ENCODE data around the gene NOX5. TPM values are rescaled to one million over a fixed set of nuclear protein-coding genes. Genes with fewer than 3 reads are reported as not detected.

The NOX5 gene
- total RNA-seq, 1 experiment from 2014 or later = 339 TPM

DNA sequence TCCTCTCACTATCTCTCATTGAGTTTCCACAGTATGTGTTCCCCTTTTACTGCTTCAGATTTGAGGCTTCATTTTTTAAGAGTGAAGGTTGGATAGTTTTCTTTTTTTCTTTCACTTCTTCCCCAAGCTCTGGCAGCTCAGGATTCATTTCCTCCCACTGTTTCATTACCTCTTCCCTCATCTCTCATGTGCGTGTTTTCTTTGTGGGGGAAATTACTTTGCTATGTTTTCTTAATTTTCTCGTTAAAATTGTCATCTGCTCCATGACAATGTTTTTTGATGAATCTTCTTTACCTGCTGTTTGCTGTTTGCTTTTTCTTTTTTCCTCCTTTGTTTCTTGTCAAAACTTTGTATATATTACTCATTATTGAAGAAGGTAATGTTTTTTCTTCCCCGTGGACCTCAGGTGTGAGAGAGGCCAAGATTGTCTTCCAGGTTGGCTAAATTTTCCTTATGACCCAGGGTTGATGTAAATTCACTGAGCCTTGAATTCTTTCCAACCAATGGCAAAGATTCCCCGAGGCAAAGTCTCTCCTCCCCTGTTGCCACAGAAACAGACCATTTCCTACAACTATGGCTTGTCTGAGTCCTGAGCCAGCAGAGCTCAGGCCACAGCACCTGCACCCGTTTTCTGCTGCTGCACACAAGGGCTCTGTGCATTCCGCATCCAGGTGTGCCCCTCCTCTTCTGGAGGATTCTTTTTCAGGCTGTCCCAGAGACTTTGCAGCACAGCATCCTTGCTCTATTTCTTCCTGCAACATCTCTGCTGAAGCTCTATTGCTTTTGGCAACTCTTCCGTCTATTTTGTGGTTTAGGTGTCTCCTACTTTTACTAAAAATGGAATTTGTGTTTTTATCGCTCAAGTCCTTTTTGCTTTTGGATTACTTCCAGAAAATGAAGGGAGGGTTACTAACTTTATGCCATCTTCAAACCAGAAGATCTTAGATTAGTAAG lies 66.1 kb downstream of the NOX5 start:
- Histone ChIP-seq H3K9ac (ENCODE audit: low read length) (no peak overlapping the region), H3K4me1 (ENCODE audit: insufficient read depth, low read length) (0 out of 2 replicates have a peak, but pooled peaks cover 5% of the 10 kb centered on the region), H3K4me2 (ENCODE audit: low read length) (no peak overlapping the region), H3K4me3 (ENCODE audit: low read length) (no peak overlapping the region), H3K79me2 (ENCODE audit: low read length) (no peaks in the 10 kb centered on the region), H4K20me1 (ENCODE audit: low read length) (no peaks in the 10 kb centered on the region), H3K36me3 (ENCODE audit: low read depth, low read length) (no peaks in the 10 kb centered on the region), H2AFZ (ENCODE audit: low read length) (no peak overlapping the region), H3K9me3 (ENCODE audit: low read length) (no peaks in the 10 kb centered on the region), H3F3A (ENCODE audit: low read length, unreplicated experiment) (no peaks in the 10 kb centered on the region), H3K27ac (ENCODE audit: low read length) (no peak overlapping the region), H3K9me2 (replicated peaks; ENCODE audit: low read length) (no peaks in the 10 kb centered on the region), H3K27me3 (ENCODE audit: low read length) (no peaks in the 10 kb centered on the region)
- peak; percentile 22 for DNase-seq
- ChIA-PET CTCF (no interaction called here), POLR2A (ENCODE audit: unreplicated experiment) (no interaction called here)
- no peak for ATAC-seq
- intact Hi-C loops (cut with micrococcal nuclease) = no loop called here
- TF ChIP-seq EZH2 (IDR thresholded peaks at IDR 0.05; ENCODE audit: low read length, unreplicated experiment) (no peak), EZH2phosphoT487 (IDR thresholded peaks at IDR 0.05; ENCODE audit: borderline replicate concordance, low read length) (no peak)
- TF ChIP-seq, protein P1, sequence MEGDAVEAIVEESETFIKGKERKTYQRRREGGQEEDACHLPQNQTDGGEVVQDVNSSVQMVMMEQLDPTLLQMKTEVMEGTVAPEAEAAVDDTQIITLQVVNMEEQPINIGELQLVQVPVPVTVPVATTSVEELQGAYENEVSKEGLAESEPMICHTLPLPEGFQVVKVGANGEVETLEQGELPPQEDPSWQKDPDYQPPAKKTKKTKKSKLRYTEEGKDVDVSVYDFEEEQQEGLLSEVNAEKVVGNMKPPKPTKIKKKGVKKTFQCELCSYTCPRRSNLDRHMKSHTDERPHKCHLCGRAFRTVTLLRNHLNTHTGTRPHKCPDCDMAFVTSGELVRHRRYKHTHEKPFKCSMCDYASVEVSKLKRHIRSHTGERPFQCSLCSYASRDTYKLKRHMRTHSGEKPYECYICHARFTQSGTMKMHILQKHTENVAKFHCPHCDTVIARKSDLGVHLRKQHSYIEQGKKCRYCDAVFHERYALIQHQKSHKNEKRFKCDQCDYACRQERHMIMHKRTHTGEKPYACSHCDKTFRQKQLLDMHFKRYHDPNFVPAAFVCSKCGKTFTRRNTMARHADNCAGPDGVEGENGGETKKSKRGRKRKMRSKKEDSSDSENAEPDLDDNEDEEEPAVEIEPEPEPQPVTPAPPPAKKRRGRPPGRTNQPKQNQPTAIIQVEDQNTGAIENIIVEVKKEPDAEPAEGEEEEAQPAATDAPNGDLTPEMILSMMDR (conservative IDR thresholded peaks at IDR 0.05; ENCODE audit: low read depth, low read length) = no peak
- BruUV-seq (replicated peaks) = no TSS peak

GRCh38 chr15:69081310-69082004 lies 67.0 kb downstream of the NOX5 start:
- H3K4me2 ChIP-seq (ENCODE audit: low read length) = no peak overlapping the region
- no peak for ATAC-seq
- CTCF ChIA-PET = no interaction called here

More at GRCh38 chr15:69081310-69082004, 67.0 kb downstream of the NOX5 start:
- H3K4me3 ChIP-seq (ENCODE audit: low read length) = no peak overlapping the region
- H3K27ac ChIP-seq (ENCODE audit: low read length) = no peak overlapping the region
- H3F3A ChIP-seq (ENCODE audit: low read length, unreplicated experiment) = no peaks in the 10 kb centered on the region
- H2AFZ ChIP-seq (ENCODE audit: low read length) = no peak overlapping the region
- no peaks in the 10 kb centered on the region for H3K9me2 ChIP-seq (replicated peaks; ENCODE audit: low read length)
- BruUV-seq (replicated peaks) = no TSS peak
- no peak overlapping the region for H3K9ac ChIP-seq (ENCODE audit: low read length)
- no peaks in the 10 kb centered on the region for H3K9me3 ChIP-seq (ENCODE audit: low read length)
- TF ChIP-seq, protein P1 (conservative IDR thresholded peaks at IDR 0.05; ENCODE audit: low read depth, low read length) = no peak
- TF ChIP-seq EZH2phosphoT487 (IDR thresholded peaks at IDR 0.05; ENCODE audit: borderline replicate concordance, low read length) (no peak), EZH2 (IDR thresholded peaks at IDR 0.05; ENCODE audit: low read length, unreplicated experiment) (no peak)
- H4K20me1 ChIP-seq (ENCODE audit: low read length) = no peaks in the 10 kb centered on the region
- intact Hi-C loops (cut with micrococcal nuclease) = no loop called here
- H3K27me3 ChIP-seq (ENCODE audit: low read length) = no peaks in the 10 kb centered on the region
- H3K36me3 ChIP-seq (ENCODE audit: low read depth, low read length) = no peaks in the 10 kb centered on the region
- POLR2A ChIA-PET (ENCODE audit: unreplicated experiment) = no interaction called here
- no peak for DNase-seq
- H3K79me2 ChIP-seq (ENCODE audit: low read length) = no peaks in the 10 kb centered on the region
- H3K4me1 ChIP-seq (ENCODE audit: insufficient read depth, low read length) = 0 out of 2 replicates have a peak, but pooled peaks cover 5% of the 10 kb centered on the region

Data from PC-3 (cell line).